Esophagus muscularis mucosa (tissue), 4 donors: ENCODE data around the gene RUVBL1. TPM values are rescaled to one million over a fixed set of nuclear protein-coding genes. Genes with fewer than 3 reads are reported as not detected.

Experiments used
- DNase-seq: peaks from one replicate; pipeline ENCODE4 v3.0.0-alpha.2; 2017; ENCODE audit errors: extremely low spot score
- H3K27ac ChIP-seq, 4 donors: fragments of 200-600 bp; sonication (generic); replicated peaks in 1 of 4; 1 replicate in 3 of 4; 2 replicates in 1 of 4; pipeline ENCODE4 v1.5.1; 2016 to 2019; ENCODE audit warnings: mild to moderate bottlenecking in 1 of 4
- H3K27me3 ChIP-seq, 4 donors: fragments of 200-600 bp; sonication (generic); one replicate each; pipeline versions ENCODE4 v1.5.1 to v1.6.0; 2016 to 2019
- H3K36me3 ChIP-seq, 4 donors: fragments of 200-600 bp; sonication (generic); one replicate each; pipeline ENCODE4 v1.5.1; 2016 to 2019
- H3K4me1 ChIP-seq, 4 donors: fragments of 200-600 bp; sonication (generic); one replicate each; pipeline ENCODE4 v1.5.1; 2016 to 2019
- H3K4me3 ChIP-seq, 4 donors: fragments of 200-600 bp; sonication (generic); 1 replicate in 2 of 4; 2 replicates in 2 of 4; pipeline ENCODE4 v1.5.1; 2016 to 2019; ENCODE audit warnings: mild to moderate bottlenecking in 4 of 4, moderate library complexity in 1 of 4
- H3K9me3 ChIP-seq, 4 donors: fragments of 200-600 bp; sonication (generic); 1 replicate in 3 of 4; 2 replicates in 1 of 4; pipeline ENCODE4 v1.5.1; 2016 to 2019
- EP300 ChIP-seq: sonication (generic); formaldehyde crosslinking; IDR thresholded peaks from one replicate; pipeline ENCODE4 v1.6.1; 2017; ENCODE audit warnings: antibody characterized with exemption
- POLR2A ChIP-seq: fragments of 450-650 bp; IDR thresholded peaks from one replicate; pipeline ENCODE4 v1.6.1; 2017; ENCODE audit warnings: antibody characterized with exemption, moderate library complexity, mild to moderate bottlenecking, low read depth
- POLR2AphosphoS5 ChIP-seq, 2 donors: sonication (generic); formaldehyde crosslinking; IDR thresholded peaks; one replicate each; pipeline ENCODE4 v1.6.1; 2017; ENCODE audit warnings: antibody characterized with exemption in 2 of 2
- WGBS: methylation state at CpG from one replicate; pipeline ENCODE4 v1.1.5; 2018; 5-methylcytosine and 5-hydroxymethylcytosine counted together
- intact Hi-C: fragments of 100-400 bp; cut with DNase I; formaldehyde crosslinking; loops from one replicate; pipeline ENCODE4 v1.15.1; 2023
- total RNA-seq, 4 donors: library from RNA; depleted of rRNA; stranded (reverse); fragments of >200 nt; gene quantifications; one replicate each; pipeline versions ENCODE4 v1.1.0 to v1.2.1, GENCODE V29; 2016
- TF ChIP-seq, protein P1 (sequence below), 3 experiments: fragments of 200-600 bp in 2 of 3; fragments of 450-650 bp in 1 of 3; sonication (generic) in 2 of 3; IDR thresholded peaks; one replicate each; pipeline ENCODE4 v1.5.1; 2017 to 2019; ENCODE audit warnings: antibody characterized with exemption in 3 of 3, mild to moderate bottlenecking in 2 of 3, moderate library complexity in 1 of 3

The RUVBL1 gene
- total RNA-seq, 4 donors from 2014 or later = 21.4 to 28.9 (median 23.8) TPM

DNA sequence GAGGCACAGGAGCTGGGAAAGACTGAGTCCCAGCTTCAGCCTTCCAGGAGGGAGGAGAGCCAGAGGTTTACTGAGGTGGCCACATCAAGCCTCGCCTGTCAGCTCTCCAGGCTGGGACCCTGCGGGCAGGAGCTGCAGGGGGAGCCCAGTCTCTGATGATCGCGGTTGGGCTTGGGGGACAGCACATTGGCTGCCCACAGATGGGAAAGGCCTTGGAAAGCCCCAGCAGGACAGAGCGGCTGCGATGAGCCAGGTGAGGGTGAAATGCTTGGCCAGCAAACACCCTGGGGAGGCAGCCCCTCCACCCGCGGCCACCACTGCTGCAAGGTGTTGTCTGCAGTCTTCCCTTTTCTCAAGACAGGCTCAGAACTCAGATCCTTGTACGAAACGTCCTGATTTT is 40.2 kb downstream of the RUVBL1 start:
- no peak overlapping the region for H3K4me3 ChIP-seq
- H3K36me3 ChIP-seq = peaks cover 0 to 56% (median 31%) of the 10 kb centered on the region in 4 donors
- intact Hi-C loops = no loop called here
- peak overlapping the region; percentile 74 to 78 (median 74) for H3K27ac ChIP-seq
- TF ChIP-seq, protein P1, sequence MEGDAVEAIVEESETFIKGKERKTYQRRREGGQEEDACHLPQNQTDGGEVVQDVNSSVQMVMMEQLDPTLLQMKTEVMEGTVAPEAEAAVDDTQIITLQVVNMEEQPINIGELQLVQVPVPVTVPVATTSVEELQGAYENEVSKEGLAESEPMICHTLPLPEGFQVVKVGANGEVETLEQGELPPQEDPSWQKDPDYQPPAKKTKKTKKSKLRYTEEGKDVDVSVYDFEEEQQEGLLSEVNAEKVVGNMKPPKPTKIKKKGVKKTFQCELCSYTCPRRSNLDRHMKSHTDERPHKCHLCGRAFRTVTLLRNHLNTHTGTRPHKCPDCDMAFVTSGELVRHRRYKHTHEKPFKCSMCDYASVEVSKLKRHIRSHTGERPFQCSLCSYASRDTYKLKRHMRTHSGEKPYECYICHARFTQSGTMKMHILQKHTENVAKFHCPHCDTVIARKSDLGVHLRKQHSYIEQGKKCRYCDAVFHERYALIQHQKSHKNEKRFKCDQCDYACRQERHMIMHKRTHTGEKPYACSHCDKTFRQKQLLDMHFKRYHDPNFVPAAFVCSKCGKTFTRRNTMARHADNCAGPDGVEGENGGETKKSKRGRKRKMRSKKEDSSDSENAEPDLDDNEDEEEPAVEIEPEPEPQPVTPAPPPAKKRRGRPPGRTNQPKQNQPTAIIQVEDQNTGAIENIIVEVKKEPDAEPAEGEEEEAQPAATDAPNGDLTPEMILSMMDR (IDR thresholded peaks at IDR 0.05) = no peak
- TF ChIP-seq POLR2AphosphoS5 (IDR thresholded peaks at IDR 0.05) (no peak), EP300 (no peak), POLR2A (no peak)
- no peaks in the 10 kb centered on the region for H3K9me3 ChIP-seq
- WGBS = 70% methylated on average over 3 of the region's 10 CpGs
- H3K4me1 ChIP-seq = peaks cover 36 to 55% (median 45%) of the 10 kb centered on the region in 4 donors
- no peaks in the 10 kb centered on the region for H3K27me3 ChIP-seq
- no peak for DNase-seq

DNA sequence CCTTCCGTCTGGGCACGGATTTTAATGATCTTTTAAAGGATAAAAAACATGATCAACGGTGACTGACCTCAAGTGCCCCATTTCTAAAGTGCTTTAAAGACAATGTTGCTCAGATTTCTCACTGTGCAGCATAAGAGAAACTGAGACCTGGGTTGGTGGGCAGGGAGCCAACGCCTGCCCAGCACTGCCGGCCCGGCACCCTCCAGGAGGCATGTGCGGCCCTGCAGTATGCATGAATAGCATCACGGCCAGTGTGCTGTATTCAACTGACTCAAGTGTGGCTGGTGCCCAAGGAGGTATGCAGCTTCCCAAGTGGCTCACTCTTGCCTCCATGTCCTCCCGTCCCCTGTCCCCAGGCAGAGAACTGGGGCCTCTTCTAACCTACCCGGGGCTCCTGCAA is 41.1 kb downstream of the RUVBL1 start:
- peaks cover 38 to 59% (median 48%) of the 10 kb centered on the region in 4 donors for H3K4me1 ChIP-seq
- peaks cover 0 to 54% (median 29%) of the 10 kb centered on the region in 4 donors for H3K36me3 ChIP-seq

DNA sequence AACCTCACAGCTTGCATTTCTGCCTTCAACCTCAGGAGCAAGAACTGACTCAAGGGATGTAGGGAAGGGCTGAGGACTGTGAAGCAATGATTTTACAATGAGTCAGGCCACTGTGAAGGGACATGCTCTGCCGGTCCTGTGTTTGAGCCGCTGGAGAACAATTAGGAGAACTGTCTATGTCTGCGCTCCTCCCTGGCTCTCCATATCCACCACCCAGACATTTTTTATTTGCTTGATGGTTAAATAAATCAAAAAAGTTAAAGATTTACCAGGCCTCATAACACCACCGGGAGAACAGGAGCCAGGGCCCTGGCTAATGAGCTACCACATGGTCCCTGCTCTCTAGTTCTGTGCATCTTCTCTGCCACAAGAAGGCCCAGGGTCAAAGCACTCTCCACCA is 41.8 kb downstream of the RUVBL1 start:
- Histone ChIP-seq H3K27ac (no peak overlapping the region), H3K36me3 (peaks cover 0 to 47% (median 23%) of the 10 kb centered on the region in 4 donors), H3K9me3 (no peaks in the 10 kb centered on the region), H3K27me3 (no peaks in the 10 kb centered on the region), H3K4me3 (no peak overlapping the region), H3K4me1 (peaks cover 45 to 66% (median 54%) of the 10 kb centered on the region in 4 donors)
- intact Hi-C loops = no loop called here
- WGBS = 90% methylated on average over 4 of the region's 4 CpGs
- no peak for DNase-seq
- TF ChIP-seq, protein P1 (IDR thresholded peaks at IDR 0.05) = no peak
- TF ChIP-seq POLR2AphosphoS5 (IDR thresholded peaks at IDR 0.05) (no peak), POLR2A (no peak), EP300 (no peak)

More for the DNA sequence above, 41.1 kb downstream of the RUVBL1 start:
- Histone ChIP-seq H3K4me3 (no peak overlapping the region), H3K27ac (peak overlapping the region in 3 of 4 donors; percentile 74 to 78 (median 75)), H3K9me3 (no peaks in the 10 kb centered on the region), H3K27me3 (no peaks in the 10 kb centered on the region)
- no peak for DNase-seq
- TF ChIP-seq, protein P1 (IDR thresholded peaks at IDR 0.05) = no peak
- no peak for TF ChIP-seq POLR2AphosphoS5 (IDR thresholded peaks at IDR 0.05)
- 83% methylated on average over 8 of the region's 10 CpGs for WGBS
- intact Hi-C loops = no loop called here

DNA sequence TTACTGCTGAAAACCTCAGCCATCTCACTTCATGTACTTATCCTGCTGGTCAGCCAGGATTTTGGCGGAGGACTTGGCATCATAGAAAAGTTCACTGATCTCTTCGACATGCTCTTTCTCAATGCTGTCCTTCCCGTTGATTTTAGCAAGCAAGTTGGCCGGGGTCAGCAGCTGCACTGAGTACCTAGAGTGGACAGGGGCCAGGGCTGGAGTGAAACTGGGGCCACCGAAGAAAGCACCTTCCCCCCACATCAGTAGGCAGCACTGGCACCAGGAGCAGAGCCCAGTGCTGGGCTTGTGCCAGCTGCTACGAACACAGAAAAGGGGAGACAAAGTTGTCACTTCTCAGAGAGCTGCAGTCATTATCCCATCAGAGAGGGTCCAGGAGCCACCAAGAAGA is 42.4 kb downstream of the RUVBL1 start:
- Histone ChIP-seq H3K27me3 (no peaks in the 10 kb centered on the region), H3K27ac (no peak overlapping the region), H3K9me3 (no peaks in the 10 kb centered on the region), H3K36me3 (peaks cover 0 to 41% (median 18%) of the 10 kb centered on the region in 4 donors), H3K4me3 (no peak overlapping the region), H3K4me1 (peaks cover 52 to 67% (median 60%) of the 10 kb centered on the region in 4 donors)
- WGBS = 80% methylated on average over 6 of the region's 6 CpGs
- no peak for DNase-seq
- TF ChIP-seq, protein P1 (IDR thresholded peaks at IDR 0.05) = no peak
- TF ChIP-seq POLR2A (no peak), POLR2AphosphoS5 (IDR thresholded peaks at IDR 0.05) (no peak), EP300 (no peak)
- intact Hi-C loops = no loop called here
